ENCODE data around the gene NAA50. TPM values are rescaled to one million over a fixed set of nuclear protein-coding genes. Genes with fewer than 3 reads are reported as not detected.

Gene NAA50
- total RNA-seq, 3 donors from 2014 or later (not counting 1 experiment from before 2014, with no cell fraction given) = 55.3 to 77.6 (median 61.0) TPM

DNA sequence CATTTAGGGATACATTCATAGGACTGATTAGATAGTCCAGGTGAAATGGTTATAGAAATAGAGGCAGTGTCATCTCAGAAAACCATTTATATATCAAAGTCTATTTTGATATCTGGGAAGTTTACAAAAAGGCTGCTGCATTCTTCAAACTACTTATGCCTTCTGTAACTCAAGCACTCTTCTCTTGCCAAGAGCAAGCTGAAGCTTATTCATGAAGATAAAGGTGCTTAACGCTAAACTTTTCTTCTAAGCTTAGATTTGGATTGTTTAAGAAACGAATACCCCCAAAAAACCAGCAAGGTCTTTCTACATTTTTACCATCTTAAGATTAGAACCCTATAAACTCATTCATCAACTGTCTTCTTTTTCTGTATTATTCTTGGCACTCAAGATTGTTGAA is 26.3 kb downstream of the NAA50 start:
- Histone ChIP-seq H3K4me3 (ENCODE audit: low read length) (no peak overlapping the region), H3K27me3 (ENCODE audit: control insufficient read depth, insufficient read depth, low read length) (no peaks in the 10 kb centered on the region), H3K27ac (ENCODE audit: low read length) (no peak overlapping the region), H3K36me3 (ENCODE audit: control insufficient read depth, insufficient read depth, low read length) (peaks cover 45% of the 10 kb centered on the region), H3K9me3 (ENCODE audit: control insufficient read depth, insufficient read depth, low read length) (no peaks in the 10 kb centered on the region), H3K4me1 (ENCODE audit: control insufficient read depth, insufficient read depth, low read length) (no peaks in the 10 kb centered on the region)
- Mint-ChIP-seq H3K4me3 (no peak overlapping the region), H3K9me3 (no peaks in the 10 kb centered on the region), H3K27ac (no peak overlapping the region), H3K36me3 (peaks cover 12% of the 10 kb centered on the region), H3K4me1 (peaks cover 27 to 37% of the 10 kb centered on the region in 2 donors), H3K27me3 (ENCODE audit: low read depth in 2 of 2) (no peaks in the 10 kb centered on the region)
- DNase-seq = no peak
- WGBS (ENCODE audit: insufficient coverage) = 100% methylated on average over 2 of the region's 2 CpGs
- TF ChIP-seq CTCF (IDR thresholded peaks at IDR 0.05) = no peak
- ATAC-seq = no peak
- intact Hi-C loops (cut with micrococcal nuclease) = no loop called here

DNA sequence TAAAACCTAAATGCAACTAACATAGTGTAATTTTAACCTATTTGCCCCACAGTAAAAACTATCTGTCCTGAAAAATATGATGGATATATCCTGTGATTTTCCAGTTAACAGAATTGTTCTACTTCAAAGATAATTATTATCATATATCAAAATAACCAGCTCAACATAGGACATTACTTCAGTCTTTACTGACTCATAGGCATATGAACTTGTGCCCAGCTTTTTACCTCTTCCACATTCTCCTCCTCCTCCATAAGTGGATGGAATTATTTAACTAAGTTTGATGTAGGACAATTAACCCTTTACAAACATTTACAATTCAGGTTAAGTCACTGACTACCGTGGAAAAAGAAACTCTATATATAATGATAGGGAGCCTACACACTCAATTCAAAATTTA is 26.8 kb downstream of the NAA50 start:
- ATAC-seq (no peak), DNase-seq (no peak)
- Mint-ChIP-seq H3K9me3 (no peaks in the 10 kb centered on the region), H3K4me3 (no peak overlapping the region), H3K36me3 (peaks cover 12% of the 10 kb centered on the region), H3K27ac (no peak overlapping the region), H3K27me3 (ENCODE audit: low read depth in 2 of 2) (no peaks in the 10 kb centered on the region), H3K4me1 (peaks cover 23 to 34% of the 10 kb centered on the region in 2 donors)
- no peak overlapping the region for H3K27ac ChIP-seq (ENCODE audit: low read length)
- no CpG with 5 or more reads among the region's 1 CpG for WGBS (ENCODE audit: insufficient coverage)
- H3K27me3 ChIP-seq (ENCODE audit: control insufficient read depth, insufficient read depth, low read length) = no peaks in the 10 kb centered on the region
- no peak for TF ChIP-seq CTCF (IDR thresholded peaks at IDR 0.05)
- H3K4me3 ChIP-seq (ENCODE audit: low read length) = no peak overlapping the region
- no peaks in the 10 kb centered on the region for H3K4me1 ChIP-seq (ENCODE audit: control insufficient read depth, insufficient read depth, low read length)
- intact Hi-C loops (cut with micrococcal nuclease) = no loop called here
- H3K36me3 ChIP-seq (ENCODE audit: control insufficient read depth, insufficient read depth, low read length) = peaks cover 45% of the 10 kb centered on the region
- no peaks in the 10 kb centered on the region for H3K9me3 ChIP-seq (ENCODE audit: control insufficient read depth, insufficient read depth, low read length)

GRCh38 chr3:113717818-113718217 is 28.2 kb downstream of the NAA50 start:
- TF ChIP-seq CTCF (IDR thresholded peaks at IDR 0.05) = no peak
- Histone ChIP-seq H3K4me3 (ENCODE audit: low read length) (no peak overlapping the region), H3K4me1 (ENCODE audit: control insufficient read depth, insufficient read depth, low read length) (no peaks in the 10 kb centered on the region), H3K27me3 (ENCODE audit: control insufficient read depth, insufficient read depth, low read length) (no peaks in the 10 kb centered on the region), H3K27ac (ENCODE audit: low read length) (no peak overlapping the region), H3K9me3 (ENCODE audit: control insufficient read depth, insufficient read depth, low read length) (no peaks in the 10 kb centered on the region), H3K36me3 (ENCODE audit: control insufficient read depth, insufficient read depth, low read length) (peaks cover 39% of the 10 kb centered on the region)
- no peak for DNase-seq
- WGBS (ENCODE audit: insufficient coverage) = 91% methylated on average over 3 of the region's 3 CpGs
- Mint-ChIP-seq H3K4me3 (no peak overlapping the region), H3K4me1 (peaks cover 15 to 20% of the 10 kb centered on the region in 2 donors), H3K36me3 (peaks cover 12% of the 10 kb centered on the region), H3K9me3 (no peaks in the 10 kb centered on the region), H3K27me3 (ENCODE audit: low read depth in 2 of 2) (no peaks in the 10 kb centered on the region), H3K27ac (peak overlapping the region; percentile 8 to 59)
- intact Hi-C loops (cut with micrococcal nuclease) = no loop called here
- no peak for ATAC-seq

DNA sequence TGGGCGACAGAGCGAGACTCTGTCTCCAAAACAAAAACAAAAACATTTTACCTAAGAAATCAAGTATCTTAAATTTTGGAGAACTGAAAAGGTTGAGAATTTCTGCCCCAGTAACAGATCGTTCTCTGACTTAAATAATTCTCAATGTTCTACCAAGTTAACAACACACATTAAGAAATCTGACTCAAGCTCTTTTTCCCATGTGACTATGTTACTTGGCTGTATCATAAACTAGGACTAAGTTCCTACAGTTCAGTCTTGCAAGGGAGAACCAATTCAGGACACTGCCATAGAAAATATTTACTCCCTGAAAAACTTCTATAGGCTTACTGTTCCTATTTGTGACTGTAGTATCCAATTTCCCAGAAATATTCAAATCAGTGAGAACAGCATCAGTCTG is 28.7 kb downstream of the NAA50 start:
- Mint-ChIP-seq H3K27ac (peak overlapping the region; percentile 8 to 59), H3K4me3 (no peak overlapping the region), H3K27me3 (ENCODE audit: low read depth in 2 of 2) (no peaks in the 10 kb centered on the region), H3K36me3 (peaks cover 12% of the 10 kb centered on the region), H3K9me3 (no peaks in the 10 kb centered on the region), H3K4me1 (peaks cover 13 to 15% of the 10 kb centered on the region in 2 donors)
- DNase-seq (no peak), ATAC-seq (no peak)
- no peak for TF ChIP-seq CTCF (IDR thresholded peaks at IDR 0.05)
- peaks cover 34% of the 10 kb centered on the region for H3K36me3 ChIP-seq (ENCODE audit: control insufficient read depth, insufficient read depth, low read length)
- H3K27me3 ChIP-seq (ENCODE audit: control insufficient read depth, insufficient read depth, low read length) = no peaks in the 10 kb centered on the region
- WGBS (ENCODE audit: insufficient coverage) = 97% methylated on average over 3 of the region's 3 CpGs
- H3K27ac ChIP-seq (ENCODE audit: low read length) = no peak overlapping the region
- H3K4me3 ChIP-seq (ENCODE audit: low read length) = no peak overlapping the region
- no peaks in the 10 kb centered on the region for H3K9me3 ChIP-seq (ENCODE audit: control insufficient read depth, insufficient read depth, low read length)
- H3K4me1 ChIP-seq (ENCODE audit: control insufficient read depth, insufficient read depth, low read length) = no peaks in the 10 kb centered on the region
- intact Hi-C loops (cut with micrococcal nuclease) = no loop called here
